Measurements from ENCODE around the gene BACH2.
"Not testable (repeated sequence)": the region's sequence is repeated elsewhere in the genome, so short reads cannot be mapped to it uniquely, and the experiment has no call there.

The BACH2 gene

DNA sequence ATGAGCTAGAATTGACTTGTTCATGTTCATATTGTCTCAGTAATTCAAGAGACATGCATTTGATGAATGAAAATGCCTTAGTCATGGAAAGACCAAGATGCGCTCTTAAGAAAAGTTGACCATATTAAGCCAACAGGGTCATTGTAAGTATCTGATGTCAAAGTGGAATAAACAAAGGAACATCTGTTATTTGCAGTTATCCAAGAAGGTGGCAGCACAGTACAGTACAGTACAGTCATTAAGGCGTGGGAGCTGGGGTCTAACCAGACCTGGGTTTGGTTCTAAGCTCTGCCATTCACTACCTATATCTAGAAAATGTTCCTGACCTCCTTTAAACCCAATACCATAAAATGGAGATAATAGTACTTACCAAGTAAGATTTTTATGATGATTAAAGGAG, 178.1 kb downstream of the BACH2 start:
- no peak for DNase-seq

DNA sequence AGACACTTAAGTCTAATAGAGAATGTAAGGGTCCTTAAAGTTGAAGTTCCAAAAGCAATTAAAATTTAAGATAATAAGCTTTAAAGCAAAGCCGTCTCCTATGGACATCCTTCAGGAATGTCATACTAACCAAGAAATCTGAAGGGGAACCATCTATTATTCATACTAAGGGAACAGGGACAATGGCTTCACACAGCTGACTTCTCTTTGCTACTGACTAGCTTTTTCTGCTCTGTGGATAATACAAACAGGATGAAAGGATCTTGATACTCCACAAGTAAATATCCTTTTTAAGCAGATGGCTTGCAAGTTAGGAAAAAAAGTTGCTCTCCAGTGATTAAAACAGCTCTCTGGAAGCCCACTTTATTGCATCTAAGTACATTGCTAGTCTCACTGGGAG, 178.6 kb downstream of the BACH2 start:
- DNase-seq: no peak

DNA sequence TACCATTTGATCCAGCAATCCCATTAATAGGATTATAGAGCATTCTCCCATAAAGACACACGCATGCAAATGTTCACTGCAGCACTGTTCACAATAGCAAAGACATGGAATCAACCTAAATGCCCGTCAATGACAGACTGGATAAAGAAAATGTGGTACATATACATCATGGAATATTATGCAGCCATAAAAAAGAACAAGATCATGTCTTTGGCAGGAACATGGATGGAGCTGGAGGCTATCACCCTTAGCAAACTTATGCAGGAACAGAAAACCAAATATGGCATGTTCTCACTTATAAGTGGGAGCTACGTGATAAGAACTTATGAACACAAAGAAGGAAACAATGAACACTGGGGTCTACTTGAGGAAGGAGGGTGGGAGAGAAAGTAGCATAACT, 180.5 kb downstream of the BACH2 start:
- DNase-seq: not testable (repeated sequence)

DNA sequence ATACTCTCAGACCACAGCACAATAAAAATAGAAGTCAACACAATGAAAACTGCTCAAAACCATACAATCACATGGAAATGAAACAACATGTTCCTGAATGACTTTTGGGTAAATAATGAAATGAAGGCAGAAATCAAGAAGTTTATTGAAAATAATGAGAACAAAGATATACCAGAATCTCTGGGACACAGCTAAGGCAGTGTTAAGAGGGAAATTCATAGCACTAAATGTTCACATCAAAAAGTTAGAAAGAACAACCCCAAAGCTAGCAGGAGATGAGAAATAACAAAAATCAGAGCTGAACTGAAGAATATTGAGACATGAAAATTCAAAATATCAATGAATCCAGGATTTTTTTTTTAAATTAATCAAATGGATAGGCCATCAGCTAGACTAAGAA, 183.3 kb downstream of the BACH2 start:
- DNase-seq: no peak

DNA sequence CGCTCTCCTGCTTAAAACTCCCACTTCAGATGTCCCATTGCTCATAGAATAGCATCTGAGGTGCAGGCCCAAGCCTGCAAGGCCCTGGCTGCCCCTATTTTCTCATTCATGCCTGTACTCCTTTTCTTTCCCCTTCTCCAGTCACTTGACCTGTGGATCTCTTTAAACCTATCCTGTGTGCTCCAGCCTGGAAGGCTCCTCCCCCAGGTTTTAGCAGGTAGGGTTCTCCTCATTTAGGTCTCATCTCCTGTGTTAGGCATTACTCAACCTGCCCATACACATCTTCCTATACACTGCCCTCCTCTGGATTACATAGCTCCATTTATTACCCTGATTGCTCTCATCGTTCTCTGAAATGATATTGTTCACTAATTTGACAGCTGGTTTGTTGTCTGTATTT, 185.3 kb downstream of the BACH2 start:
- no peak for DNase-seq

DNA sequence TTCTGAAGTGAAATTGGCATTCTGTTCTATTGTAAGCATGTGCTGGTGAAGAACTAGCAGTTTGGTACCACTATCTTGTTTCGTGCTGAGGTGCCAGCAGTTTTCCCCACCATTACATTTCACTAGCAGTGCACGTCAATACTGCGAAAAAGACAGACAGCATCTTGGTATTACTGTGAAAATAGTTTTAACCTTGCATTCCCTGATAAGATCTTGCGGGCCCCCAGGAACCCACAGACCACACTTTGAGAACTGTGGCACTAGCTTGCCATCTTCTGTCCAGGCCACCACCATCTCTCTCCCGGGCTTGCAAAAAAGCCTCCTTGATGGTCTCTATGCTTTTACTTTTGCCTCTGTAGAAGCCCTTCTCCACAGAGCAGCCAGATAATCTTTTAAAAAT, 185.7 kb downstream of the BACH2 start:
- no peak for DNase-seq

DNA sequence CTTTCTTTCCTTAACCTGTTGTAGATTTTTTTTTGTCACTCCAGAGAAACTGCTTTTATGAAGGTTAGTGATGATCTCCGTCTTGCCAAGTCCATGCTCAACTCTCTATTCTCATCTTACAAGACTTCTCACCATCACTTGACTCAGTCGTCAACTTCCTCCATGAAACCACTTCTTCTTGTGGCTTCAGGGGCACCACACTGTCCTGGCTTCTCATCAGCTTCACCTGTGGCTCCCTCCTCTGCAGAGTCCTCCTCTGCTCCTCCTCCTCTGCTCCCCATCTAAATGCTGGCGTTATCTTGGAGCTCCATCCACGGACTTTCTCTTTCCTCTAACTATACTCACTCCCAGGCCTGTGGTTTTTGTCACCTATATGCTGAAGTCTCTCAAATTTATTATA, 187.5 kb downstream of the BACH2 start:
- peak in 1 of 2 donors; percentile 22 for DNase-seq

DNA sequence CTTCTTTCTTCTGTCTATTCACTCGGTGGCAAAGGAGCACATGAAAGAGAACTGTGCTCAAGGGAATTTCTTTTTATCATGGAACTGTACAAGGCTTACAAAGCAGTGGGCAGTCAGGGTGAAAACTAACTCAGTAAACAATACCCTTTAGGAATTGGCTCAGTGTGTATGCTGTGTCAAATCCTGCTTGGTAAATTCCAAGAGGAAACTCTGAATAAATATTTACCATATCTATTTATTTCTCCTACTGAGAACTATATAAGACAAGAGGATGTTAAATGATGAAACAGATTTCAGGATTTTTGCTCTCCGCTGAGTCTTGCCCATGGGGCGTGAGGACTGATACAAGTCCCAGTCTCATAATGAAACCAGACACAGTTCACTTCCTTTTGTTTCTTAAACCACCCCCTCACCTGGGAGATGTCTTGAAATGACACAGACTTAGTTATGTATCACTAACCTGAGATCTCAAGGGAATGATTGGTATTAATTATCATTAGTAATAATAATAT, 188.8 kb downstream of the BACH2 start:
- peak; percentile 63 to 69 for DNase-seq

DNA sequence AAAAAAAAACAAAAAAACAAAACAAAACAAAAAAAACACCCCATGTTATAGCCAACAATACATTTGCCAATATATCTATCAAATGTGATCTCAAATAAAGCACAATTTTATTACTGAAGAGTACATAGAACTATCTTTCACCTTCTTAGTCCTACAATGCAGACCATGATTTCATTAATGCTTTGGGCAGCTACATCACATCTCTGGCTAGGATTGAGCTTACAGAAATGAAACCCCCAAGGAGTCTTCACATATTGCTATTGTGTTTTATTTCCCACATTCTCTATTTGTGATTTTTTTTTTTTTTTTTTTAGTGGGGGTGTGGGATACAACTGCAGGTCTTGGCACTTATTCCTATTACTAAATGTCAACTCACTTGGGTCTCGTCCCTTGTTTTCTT, 189.3 kb downstream of the BACH2 start:
- no peak for DNase-seq

DNA sequence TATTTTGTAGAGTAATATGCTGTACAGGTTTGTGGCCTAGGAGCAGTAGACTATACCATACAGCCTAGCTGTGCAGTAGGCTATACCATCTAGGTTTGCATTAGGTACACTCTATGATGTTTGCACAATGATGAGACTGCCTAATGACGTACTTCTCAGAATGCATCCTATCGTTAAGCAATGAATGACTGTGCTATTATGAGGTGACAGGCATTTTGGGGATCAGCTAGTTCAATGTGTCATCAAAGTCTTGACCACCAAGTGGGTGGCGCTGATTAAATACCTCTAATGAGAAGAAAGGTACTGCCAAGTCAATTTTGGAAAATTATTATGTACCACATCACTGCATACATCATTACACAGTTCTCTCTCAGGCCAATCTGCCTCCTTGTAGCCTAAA, 190.2 kb downstream of the BACH2 start:
- DNase-seq: peak; percentile 63 to 66

DNA sequence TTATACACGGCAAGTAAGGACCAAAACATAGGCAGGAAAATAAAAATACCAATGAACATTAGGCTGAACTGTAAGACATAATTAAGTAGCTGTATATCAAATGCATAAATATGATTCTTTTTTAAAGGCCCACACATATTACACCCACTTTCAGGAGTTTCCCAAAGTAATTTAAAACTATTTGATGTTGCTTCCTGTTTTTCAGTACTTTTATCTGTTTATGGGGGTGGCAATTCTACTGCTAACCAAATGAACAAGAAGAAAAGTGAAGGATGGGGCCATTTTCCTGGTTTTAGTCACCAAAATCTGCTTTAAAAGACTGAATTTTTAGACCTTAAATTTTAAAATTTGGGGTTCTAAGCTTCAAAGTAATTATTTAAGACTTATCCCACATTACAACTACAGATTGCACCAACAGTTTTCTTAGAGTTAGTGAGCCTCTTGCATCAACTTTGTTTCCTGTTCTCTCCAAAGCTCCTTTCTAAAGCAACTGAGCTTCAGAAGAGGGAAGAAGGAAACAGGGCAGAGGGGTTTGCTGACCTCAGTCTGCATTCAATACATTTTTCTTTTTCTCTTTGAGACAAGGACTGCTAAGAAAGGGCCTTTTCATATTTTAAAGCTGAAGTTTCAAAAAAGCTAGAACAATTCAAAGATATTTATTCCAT, 191.0 kb downstream of the BACH2 start:
- peak; percentile 76 to 78 for DNase-seq

DNA sequence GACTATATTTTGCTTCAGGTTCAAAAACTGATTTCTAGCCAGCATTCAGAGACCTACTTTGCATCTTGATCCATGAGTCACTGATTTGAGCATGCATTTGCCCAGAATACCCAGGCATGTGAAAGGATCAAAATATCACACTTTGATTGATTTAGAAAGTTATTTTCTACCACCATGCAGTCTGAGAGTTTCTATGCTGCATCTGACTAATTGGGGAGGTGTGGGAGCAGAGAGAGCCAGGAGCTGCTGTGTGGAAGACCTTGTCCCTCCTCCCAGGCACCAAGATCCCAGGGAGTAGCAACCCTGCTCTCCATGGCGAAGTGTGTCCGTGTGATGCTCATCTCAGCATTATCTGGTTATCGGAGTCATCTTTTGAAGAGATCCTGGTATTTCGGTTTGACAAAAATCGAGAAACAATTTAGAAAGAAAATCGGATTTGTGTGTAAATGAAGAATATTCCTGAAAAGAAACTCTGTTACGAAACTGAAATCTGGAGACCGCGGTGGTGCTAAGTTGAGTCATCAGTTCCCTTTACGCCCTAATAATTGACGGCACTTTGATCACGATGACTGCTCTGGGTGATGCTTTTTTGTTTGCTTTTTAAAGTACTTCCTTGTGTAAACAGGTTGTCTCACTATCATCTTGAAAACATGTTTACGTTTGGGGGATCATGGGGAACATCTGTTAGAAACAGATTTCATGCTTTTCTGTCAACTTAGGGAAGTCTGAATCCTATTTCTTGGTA, 193.4 kb downstream of the BACH2 start:
- peak; percentile 85 to 87 for DNase-seq

DNA sequence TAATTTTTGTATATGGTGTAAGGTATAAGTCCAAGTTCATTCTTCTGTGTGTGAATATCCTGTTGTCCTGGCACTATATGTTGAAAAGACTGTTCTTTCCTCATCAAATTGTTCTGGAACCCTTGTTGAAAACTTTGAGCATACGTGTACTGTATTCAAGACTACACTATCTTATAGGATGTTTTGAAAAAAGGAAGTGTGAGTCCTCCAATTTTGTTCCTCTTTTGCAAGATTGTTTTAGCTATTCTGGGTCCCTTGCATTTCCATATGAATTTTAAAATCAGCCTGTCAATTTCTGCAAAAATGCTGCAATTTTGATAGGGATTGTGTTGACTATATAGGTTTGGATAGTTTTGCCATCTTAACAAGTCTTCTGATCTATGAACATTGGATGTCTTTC, 195.2 kb downstream of the BACH2 start:
- peak; percentile 24 to 54 for DNase-seq

DNA sequence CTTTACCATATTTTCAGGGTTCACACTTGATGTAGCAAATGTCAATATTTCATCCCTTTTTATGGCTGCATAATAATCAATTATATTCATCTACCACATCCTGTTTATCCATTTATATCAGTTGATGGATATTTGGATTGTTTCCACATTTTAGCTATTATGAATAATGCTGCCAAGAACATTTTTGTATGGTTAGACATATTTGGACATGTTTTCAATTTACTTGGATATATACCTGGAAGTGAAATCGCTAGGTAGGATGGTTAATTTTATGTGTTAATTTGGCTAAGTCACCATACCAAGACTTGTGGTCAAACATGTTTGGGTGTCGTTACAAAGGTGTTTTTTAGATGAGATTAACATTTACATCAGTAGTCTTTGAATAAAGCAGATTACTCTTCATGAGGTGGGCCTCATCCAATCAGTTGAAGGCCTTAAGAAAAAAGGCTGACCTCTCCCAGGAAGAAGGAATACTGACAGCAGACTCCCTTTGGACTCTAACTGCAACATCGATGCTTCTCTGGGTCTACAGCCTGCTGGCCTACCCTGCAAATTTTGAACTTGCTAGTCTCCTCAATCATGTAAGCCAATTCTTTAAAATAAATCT, 196.5 kb downstream of the BACH2 start:
- DNase-seq: no peak

DNA sequence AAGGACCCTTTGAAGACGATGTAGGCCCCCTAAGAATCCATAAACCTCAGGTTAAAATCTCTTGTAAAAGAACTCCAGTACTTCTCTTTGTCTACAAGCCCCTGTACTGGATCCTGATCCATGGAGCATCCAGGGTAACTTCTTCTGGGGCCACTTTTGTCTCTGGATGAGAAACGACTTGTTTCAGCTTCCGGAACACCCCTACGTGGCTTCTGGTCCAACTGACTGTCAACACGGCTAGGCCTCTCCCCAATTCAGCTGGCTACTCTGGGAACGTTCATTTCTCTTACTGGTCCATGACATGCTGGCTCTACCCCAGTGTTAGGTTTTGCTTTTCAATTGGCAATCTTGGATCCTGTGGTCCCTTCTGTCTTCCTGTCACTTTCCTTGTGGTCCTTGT, 198.0 kb downstream of the BACH2 start:
- no peak for DNase-seq

DNA sequence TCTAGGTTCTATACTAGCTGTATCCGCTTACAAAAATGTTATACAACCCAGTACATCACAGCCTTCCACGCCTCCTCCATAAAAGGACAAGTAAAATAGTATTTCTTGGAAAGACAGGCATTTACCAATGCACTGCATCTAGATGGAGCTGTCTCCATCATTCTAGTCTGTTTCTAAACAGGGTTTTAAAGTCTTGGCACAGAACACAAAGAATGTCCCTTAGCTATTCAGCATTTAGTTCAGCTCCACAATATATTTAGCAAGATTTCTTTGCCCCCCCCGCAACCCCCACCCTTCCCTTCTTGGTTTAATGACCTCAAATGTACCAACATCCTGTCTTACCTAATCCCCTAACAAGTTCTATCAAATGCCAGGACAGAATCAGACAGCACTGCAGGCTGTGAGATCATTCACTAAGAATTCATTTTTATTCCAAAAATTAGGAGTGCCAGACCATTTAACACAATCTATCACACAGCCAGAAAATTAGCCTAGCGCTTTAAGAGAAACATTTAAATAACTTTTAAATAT, 198.6 kb downstream of the BACH2 start:
- peak; percentile 22 to 58 for DNase-seq

DNA sequence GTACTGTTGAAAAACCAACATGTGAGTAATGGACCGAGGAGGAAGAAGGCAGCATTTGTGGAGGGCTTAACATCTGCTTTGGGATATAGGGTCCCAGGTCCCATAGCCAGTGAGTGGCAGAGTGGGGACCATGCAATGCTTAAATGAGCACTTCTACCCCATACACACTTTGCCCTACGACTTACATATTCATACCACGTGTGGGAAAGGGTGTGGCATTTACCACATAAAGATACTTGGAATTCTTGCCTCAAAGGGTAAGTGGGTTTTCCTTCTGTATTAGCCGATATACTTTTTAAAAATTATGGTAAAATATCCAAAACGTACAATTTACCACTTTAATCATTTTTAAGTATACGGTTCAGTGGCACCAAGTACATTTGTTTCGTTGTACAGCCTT, 199.3 kb downstream of the BACH2 start:
- DNase-seq: no peak

DNA sequence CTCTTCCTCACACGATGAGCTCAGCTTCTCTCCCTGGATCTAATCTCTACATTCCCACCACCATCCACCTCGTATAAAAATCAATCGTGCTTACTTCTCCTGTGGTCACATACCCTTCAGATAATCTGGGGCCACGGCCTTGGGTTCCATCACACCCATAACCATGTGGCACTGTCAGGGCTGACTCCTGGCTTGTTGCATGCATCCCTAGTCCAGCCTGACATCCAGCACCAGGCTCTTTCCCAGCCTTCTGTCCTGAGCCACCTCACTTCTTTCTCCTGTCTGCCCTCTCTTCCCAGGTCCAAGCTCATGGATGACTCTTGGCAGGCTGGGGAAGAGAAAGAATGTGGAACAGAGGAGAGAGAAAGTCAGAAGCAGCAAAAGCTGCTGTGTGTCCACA, 199.8 kb downstream of the BACH2 start:
- DNase-seq: no peak

DNA sequence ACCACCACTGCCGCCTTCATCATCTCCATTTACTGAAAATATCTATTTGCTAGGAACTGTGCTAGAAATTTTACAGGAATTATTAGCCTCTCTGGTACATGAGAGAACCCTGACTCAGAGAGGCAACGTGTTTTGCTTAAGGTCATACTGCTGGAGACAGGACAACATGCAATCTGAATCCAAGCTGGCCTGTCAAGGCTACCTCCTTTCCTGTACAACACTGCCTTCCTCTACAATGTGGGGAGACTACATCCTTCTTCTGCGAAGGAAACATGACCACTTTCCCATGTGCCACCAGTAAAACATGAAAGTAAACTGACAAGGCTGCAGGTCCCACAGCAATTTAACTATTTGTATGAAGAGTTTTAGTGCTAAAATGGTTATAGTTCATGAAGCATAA, 200.9 kb downstream of the BACH2 start:
- no peak for DNase-seq

DNA sequence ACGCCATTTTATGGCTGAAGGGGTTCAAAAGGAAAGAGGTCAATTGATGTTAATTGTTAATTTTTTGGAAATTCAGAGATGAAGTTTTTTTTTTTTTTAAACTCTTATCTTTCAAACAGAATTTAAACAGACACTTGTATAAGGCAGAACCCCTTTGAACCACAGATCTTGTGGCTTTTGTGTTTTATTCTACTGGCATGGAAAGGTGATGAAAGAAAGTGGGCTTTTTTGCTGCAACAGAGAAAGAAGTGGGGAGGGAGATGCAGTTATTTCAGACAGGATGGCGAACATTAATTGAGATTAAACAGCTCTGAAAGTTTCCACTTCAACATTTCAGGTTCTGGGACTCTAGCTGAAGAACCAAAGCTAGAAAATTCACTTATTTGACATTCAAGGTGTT, 201.5 kb downstream of the BACH2 start:
- DNase-seq: no peak

DNA sequence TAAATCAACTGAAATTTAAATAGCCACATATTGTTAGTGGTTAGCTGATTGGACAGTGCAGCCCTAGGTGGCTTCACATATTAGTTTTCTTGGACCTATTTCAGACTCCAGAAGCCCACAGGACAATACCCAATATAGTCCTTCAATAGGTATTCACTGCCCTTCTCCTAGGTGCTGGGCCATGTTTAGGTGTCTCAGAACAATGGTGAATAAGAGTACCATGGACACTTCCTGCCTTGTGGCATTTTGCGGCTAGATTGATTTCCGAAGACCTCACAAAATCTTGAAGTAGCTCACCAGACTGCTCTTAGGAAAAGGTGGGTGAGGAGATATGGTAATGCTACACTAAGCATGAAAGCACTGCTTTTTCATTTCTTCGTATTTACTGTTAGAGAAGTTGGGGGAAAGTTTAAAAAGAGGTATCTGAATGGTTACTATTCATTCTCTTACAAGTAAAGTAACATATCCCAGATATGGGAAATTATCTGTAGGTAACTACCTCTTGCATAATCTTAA, 203.0 kb downstream of the BACH2 start:
- DNase-seq: no peak

DNA sequence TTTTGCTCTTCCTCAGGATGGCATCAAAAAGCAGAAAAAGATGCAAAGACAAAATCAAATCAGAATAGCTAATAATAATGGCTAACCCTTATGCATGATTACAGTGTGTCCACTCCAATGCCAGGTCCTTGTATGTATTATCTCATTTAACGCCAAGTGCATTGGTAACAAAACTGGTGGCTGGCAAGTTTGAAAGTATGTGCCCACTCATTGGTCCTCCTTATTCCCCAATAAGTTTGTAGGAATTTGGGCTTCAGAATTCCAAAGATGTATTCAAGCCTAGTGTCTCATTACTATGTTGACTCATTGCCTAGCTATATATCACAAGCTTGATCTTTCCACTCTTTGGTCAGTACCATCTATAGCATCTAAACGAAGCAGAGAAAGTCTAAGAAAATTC, 205.8 kb downstream of the BACH2 start:
- no peak for DNase-seq

DNA sequence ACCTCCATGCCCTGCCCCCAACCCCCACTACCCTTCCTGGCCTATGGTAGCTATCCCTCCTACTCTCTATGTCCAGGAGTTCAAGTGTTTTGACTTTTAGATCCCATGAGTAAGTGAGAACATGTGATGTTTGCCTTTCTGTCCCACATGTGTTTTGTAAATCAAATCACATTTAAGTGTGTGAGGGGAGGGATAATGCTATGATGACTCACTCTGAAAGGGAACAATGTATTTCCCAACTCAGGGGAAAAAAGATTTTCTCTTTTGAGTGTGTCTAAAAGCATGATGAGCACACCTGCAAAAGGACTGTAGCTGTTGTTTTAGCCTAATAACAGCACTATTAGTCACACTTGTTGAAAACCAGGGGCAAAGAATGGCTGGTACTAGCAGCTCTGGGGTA, 208.6 kb downstream of the BACH2 start:
- peak; percentile 77 to 79 for DNase-seq
